ENCODE measurements around the gene SSR3.
A peak's percentile ranks its signal among the peaks of the same experiment; 100 is the strongest.

The SSR3 gene

GRCh38 chr3:156554842-156555687, at the start of gene SSR3:
SSR3 (minus strand) TSS chr3:156555117; CDS start chr3:156555089, 28 bp downstream.
- peak within 1 kb of the TSS; percentile 81 for H3K4me3 ChIP-seq (ENCODE audit: low read depth, low read length)
- TF ChIP-seq, protein P1, sequence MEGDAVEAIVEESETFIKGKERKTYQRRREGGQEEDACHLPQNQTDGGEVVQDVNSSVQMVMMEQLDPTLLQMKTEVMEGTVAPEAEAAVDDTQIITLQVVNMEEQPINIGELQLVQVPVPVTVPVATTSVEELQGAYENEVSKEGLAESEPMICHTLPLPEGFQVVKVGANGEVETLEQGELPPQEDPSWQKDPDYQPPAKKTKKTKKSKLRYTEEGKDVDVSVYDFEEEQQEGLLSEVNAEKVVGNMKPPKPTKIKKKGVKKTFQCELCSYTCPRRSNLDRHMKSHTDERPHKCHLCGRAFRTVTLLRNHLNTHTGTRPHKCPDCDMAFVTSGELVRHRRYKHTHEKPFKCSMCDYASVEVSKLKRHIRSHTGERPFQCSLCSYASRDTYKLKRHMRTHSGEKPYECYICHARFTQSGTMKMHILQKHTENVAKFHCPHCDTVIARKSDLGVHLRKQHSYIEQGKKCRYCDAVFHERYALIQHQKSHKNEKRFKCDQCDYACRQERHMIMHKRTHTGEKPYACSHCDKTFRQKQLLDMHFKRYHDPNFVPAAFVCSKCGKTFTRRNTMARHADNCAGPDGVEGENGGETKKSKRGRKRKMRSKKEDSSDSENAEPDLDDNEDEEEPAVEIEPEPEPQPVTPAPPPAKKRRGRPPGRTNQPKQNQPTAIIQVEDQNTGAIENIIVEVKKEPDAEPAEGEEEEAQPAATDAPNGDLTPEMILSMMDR (IDR thresholded peaks at IDR 0.05; ENCODE audit: low read depth, low read length), result no peak

- no peak overlapping the region for H3K4me3 ChIP-seq (ENCODE audit: low read depth, low read length)
- TF ChIP-seq, protein P1 (IDR thresholded peaks at IDR 0.05; ENCODE audit: low read depth, low read length), result no peak
These were observed 49.2 kb upstream of the SSR3 start for GRCh38 chr3:156604064-156604641.

GRCh38 chr3:156603379-156604017, 48.6 kb upstream of the SSR3 start:
- no peak overlapping the region for H3K4me3 ChIP-seq (ENCODE audit: low read depth, low read length)
- TF ChIP-seq, protein P1 (IDR thresholded peaks at IDR 0.05; ENCODE audit: low read depth, low read length), result no peak

DNA sequence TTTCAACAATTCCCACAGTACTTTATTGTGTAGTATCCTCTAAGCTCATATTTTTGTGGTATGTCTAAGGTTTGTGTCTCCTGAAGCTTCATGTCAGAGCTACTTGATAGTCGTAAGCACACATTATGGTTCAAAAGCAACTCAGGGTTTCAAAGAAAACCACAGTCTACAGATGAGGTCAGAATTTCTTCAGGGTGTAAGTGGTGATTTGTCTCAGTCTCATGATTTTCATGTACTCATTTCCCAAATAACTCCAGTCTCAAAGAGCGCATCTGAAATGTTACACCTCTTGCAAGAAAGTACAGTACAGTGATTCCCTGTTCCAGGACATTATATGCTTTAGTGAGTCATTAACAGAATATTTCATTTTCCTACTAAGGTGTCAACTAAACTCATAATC, 47.5 kb upstream of the SSR3 start:
- H3K4me3 ChIP-seq (ENCODE audit: low read depth, low read length), result no peak overlapping the region
- TF ChIP-seq, protein P1 (IDR thresholded peaks at IDR 0.05; ENCODE audit: low read depth, low read length), result no peak

DNA sequence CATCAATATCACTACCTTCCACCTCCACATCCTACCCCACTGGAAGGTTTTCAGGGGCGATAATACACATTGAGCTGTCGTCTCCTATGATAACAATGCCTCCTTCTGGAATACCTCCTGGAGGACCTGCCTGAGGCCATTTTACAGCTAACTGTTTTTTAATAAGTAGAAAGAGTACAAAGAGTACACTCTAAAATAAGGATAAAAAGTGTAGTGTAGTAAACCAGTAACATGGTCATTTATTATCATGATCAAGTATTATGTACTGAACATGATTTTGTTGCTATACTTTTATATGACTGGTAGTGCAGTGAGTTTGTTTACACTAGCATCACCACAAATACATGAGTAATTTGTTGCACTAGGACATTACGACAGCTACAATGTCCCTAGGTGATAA, 46.6 kb upstream of the SSR3 start:
- TF ChIP-seq, protein P1 (IDR thresholded peaks at IDR 0.05; ENCODE audit: low read depth, low read length), result no peak
- no peak overlapping the region for H3K4me3 ChIP-seq (ENCODE audit: low read depth, low read length)

GRCh38 chr3:156600834-156601233, 45.9 kb upstream of the SSR3 start:
- TF ChIP-seq, protein P1 (IDR thresholded peaks at IDR 0.05; ENCODE audit: low read depth, low read length), result no peak
- H3K4me3 ChIP-seq (ENCODE audit: low read depth, low read length), result no peak overlapping the region

Data from WI38 (cell line).